Activated gamma-delta T cell treated with Interleukin-2 at 50 U/mL for 16 hours (primary cell): ENCODE measurements around the gene GJD4.
A peak's percentile ranks its signal among the peaks of the same experiment; 100 is the strongest.

Source experiments
- DNase-seq: peaks from one replicate; pipeline ENCODE4 v3.0.0-alpha.2; 2020

Gene GJD4

DNA sequence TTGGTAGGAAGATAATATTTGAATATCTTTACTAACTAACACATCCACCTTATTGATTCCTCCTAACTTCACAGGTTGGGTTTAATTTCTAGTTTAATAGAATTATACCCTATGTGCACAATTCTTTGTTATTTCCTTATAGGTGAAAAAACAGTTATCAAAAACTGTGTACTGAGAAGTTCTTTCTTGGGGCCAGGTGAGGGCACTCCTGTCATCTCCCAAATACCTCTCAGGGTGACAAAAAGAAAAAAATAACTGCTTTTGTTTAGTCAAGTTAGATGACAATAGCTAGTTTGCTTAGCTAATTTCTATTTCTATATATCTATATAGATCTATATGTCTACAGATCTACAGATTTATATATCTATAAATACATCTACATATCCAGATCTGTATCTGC is 26.9 kb downstream of the GJD4 start:
- no peak for DNase-seq

DNA sequence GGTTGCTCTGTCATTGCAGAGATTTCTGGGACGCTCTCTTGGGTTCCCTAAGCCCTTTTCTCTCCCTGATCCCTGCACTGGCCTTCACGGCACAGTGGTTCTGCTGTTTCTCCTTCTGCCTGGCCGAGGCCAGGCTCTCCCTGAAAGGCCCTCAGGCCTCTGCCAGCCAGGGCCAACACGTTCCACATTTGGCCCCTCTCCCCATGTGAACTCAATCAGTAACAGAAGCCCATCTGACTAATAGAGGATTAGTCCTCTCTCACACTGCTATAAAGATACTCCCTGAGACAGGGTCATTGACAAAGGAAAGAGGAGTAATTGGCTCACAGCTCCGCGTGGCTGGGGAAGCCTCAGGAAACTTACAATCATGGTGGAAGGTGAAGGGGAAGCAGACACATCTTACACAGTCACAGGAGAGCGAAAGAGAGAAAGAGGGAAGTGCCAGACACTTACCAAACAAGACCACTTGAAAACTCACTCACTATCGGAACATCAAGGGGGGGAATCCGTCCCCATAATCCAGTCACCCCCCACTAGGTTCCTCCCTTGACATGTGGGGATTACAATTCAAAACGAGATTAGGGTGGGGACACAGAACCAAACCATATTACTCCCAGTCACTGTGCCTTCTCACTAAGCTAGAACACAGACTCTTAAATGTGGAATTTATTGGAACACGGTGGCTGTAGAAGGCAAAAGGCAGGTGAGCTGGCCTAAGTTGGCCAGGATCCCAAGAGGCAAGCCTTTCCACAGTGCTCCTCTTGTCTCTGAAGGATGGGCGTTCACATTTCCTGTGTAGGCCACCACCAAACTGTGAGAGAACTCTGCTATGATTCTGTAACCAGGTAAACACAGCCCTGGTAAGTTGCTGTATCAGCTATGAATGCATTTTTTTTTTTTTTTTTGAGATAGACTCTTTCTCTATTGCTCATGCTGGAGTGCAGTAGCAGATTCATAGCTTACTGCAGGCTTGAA is 28.2 kb downstream of the GJD4 start:
- DNase-seq, result no peak

DNA sequence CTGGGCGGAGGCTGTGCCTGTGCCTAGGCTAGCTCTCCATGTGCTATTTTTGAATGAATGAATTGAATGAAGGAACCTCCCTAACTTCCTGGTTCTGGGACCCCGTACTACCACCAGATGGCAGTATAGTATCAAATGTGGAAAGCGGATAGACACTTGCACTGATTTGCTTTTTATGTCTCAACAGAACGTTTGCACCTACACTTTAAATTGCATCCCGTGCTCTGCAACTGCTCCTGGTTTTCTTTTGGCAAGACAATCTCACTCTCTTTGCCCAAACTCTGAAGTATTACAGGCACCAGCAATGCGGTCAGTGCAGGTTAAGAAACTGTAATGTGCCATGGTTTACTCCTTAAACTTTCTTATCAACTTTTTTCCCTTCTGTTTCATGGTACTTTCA is 30.4 kb downstream of the GJD4 start:
- DNase-seq, result no peak

DNA sequence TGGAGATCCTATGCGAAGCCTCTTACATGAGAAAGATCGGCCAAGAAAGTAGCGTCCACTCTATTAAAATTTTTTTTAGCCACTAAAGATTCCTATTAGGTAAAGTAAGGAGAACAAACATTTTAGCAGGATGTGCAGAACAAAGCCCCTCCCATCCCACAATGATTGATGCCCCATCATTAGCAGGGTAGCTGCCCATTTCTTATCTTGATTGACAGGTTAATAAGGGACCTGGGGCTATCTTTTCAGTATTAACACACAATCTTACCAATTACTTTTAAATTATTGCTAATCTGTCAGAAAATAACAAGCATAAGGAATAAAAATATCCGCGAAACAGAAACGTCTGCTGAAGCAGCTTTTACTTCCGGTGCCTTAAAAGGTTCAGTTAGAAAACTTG is 31.8 kb downstream of the GJD4 start:
- DNase-seq, result no peak

DNA sequence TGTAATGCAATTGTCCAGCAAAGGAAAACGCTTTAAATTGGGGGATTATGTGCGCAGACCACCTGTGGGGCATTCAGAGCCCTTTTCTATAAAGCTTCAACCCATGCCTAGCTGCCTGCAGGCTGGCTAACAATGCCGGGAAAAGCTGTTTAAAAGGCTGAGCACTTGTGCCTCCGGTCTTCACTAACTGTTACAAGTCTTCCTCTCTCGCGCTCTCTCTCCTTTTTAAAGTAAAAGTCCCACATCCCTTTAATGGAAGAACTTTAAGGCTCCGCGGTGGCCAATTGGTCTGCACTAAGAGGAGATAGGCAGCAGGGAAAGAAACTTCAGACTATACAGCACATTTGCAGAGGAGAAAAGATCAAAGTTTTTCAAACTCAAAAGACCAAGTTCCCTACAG is 32.3 kb downstream of the GJD4 start:
- no peak for DNase-seq

DNA sequence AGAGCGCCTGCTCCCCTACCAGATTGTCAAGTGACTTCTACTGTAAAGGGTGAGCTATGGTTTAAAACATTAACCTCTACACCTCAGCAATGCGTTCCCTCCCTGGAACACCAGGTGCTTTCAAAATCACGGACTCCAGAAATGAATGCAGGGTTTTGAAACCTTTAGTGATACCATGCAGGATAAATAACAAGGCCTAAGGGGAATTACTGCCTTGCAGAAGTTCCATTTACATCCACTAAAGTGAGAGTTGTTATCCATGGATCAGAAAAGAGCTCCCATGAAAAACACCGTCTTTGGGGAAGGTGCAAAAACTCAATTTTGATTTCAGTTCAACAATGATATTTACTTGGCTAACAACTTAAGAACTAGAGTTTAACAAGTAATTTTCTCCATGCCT is 33.0 kb downstream of the GJD4 start:
- no peak for DNase-seq

DNA sequence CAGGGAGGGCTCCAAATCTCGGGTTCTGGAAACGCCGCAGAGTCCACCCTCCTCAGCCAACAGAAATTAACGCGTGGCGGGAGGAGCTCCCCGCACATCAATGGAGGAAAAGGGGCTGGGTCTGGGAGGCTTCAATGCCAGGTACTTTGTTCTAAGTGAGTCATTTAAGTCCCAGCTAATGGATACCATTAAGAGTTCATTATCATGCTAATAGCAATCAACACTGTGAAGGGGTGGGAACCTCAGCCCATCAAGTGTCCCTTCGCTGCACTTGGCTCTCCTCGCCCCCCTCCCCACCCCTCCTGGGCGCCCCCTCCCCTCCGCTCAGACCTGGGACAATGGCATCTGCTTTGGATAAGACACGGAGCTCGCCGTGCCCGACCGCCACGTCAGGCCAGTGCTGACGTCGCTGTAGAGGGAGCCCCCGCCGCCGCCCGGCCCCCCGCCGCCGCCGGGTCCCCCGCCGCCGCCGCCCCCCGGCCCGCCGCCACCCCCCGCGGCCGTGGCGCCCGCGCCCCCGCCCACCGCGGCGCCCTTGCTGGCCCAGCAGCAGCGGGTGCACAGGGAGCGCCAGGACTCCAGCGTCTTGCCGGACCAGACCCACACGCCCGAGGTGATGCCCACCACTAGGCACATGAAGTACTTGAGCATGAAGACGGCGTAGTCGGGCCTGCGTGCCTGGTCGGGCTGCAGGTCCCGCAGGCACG is 34.0 kb downstream of the GJD4 start:
- DNase-seq, result no peak

DNA sequence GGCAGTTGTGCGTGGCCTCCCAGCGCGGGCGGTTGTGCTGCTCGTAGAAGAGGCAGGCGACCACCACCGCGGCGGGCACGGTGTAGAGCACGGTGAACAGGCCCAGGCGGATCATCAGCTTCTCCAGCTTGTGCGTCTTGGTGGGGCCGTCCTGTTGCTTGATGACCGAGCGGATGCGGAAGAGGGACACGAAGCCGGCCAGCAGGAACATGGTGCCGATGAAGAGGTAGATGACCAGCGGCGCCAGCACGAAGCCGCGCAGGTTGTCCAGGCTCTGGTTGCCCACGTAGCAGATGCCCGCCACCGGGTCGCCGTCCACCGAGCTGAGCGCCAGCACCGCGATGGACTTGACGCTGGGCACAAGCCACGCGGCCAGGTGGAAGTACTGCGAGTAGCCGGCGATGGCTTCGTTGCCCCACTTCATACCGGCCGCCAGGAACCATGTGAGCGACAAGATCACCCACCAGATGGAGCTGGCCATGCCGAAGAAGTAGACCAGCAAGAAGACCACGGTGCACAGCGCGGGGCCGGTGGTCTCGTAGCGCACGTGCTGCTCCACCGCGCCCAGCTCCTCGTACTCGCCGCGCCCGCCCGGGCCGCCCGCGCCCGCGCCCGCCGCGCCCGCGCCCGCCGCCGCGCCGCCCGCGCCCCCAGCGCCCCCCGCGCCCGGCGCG is 34.7 kb downstream of the GJD4 start:
- no peak for DNase-seq

DNA sequence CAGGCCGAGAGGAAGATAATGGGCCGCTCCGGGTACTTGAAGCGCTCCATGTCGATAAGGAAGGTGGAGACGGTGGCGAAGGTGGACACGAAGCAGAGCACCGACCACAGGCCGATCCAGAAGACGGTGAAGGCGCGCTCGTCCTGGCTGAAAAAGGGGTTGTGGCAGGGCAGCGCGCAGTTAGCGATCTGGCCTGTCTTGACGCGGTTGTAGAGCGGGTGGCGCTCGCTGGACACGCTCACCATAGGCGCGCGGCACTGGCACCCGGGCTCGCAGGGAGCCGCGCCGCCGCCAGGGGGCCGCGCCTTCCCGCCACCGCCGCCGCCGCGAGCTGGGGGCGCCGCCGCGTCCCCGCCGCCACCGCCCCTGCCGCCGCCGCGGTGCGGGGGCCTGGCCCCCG is 35.3 kb downstream of the GJD4 start:
- no peak for DNase-seq

DNA sequence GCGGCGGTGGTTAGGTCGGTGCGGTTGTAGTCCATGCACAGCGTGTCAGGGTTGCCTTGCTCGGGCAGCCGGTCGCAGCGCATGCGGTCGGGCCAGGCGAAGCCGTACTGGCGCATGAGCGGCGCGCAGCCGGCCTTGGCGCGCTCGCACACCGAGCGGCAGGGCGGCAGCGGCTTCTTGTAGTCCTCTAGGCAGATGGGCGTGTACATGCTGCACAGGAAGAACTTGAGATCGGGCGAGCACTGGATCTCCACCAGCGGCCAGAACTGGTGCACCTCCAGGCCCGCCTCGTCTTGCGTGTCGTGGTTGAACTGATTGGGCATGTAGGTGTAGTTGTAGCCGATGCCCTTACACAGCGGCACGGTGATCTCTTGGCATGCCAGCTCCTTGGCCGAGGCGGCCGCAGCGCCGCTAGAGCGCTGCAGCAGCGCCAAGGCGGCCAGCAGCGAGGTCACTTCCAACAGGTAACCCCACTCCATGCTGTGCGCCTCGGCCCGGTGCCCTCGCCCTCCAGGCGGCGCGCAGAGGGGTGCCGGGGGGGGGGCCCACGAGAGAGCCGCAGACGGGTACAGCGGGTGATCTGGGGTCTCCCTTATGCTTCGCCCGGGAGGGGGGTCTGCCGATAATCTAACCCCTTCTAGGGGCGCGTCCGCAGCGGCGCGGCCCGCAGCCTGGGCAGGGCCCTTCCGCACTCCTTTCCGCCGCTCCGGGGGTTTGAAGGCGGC is 36.0 kb downstream of the GJD4 start:
- no peak for DNase-seq

DNA sequence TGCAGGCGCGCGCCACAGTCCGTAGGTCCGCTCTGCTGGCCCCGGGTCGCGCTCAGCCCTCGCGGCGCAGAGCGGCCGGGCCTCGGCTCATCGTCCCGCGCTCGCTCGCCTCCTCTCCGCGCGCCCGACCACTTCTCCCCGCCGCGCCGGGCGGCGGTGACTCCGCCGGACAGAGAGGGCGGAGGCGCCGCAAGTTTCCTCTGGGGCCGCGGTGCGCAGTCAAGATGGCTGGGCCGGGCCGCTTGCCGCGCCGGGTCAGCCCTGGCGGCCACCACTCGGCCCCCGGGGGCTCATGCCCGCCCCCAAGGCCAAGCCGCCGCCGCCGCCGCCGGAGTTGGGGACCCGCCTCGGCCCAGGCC is 36.5 kb downstream of the GJD4 start:
- DNase-seq, result no peak

DNA sequence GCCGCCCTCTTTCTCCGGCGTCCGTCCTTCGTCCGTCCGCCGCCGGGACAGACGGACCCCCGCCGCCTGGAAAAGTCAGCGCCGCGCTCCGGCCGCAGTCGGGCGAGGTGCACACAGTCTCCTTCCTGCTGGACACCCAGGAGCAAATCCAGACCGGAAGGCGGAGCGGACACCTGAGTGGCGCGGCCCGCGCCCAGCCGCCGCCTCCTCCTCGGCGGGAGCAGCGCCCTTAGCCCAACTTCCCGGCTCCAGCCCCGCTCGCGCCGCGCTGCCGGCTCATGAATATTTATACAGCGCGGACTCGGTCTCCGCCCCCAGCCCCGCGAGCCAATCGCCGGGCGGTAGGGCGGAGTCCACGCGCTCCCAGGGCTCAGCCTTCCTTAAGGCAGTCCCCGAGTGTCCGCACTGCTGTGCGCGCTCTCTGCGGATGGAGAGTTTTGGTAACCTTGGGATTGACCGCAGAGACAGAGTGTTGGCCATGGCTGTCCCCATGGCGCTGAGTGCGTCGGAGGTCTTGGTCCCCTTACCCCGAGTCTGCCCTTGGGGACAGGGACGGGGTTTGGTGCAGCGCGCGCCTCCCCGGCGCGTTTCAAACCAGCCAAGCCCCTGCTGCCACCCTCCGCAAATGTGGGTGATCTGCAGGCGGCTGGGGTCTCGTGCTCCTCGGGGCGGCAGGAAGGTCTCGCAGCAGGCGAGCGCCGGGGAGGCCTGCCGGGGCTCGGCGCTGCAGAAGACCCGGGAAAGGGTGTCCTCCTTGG is 37.1 kb downstream of the GJD4 start, which contains the start of gene FZD8:
Gene FZD8, minus strand, starts transcription at position 262 of the 758 bp plus-strand sequence. CDS start 867 bp downstream, outside the sequence.
- peak; percentile 45 for DNase-seq

DNA sequence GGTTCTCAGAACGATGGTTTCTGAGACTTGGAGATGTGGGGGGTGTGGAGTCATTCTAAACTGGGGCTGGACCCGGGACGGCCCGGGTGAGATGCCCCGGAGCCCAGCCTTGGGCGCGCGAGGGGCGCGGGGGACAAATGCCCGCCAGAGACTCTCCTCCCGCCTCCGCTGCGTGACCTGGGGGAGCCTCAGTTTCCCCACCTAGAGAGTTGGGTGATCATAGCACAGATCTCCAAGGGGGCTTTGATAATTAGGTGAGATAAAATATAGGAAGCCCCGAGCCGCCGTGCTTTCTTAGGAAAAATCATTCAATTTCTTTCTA is 37.6 kb downstream of the GJD4 start:
- DNase-seq, result no peak

DNA sequence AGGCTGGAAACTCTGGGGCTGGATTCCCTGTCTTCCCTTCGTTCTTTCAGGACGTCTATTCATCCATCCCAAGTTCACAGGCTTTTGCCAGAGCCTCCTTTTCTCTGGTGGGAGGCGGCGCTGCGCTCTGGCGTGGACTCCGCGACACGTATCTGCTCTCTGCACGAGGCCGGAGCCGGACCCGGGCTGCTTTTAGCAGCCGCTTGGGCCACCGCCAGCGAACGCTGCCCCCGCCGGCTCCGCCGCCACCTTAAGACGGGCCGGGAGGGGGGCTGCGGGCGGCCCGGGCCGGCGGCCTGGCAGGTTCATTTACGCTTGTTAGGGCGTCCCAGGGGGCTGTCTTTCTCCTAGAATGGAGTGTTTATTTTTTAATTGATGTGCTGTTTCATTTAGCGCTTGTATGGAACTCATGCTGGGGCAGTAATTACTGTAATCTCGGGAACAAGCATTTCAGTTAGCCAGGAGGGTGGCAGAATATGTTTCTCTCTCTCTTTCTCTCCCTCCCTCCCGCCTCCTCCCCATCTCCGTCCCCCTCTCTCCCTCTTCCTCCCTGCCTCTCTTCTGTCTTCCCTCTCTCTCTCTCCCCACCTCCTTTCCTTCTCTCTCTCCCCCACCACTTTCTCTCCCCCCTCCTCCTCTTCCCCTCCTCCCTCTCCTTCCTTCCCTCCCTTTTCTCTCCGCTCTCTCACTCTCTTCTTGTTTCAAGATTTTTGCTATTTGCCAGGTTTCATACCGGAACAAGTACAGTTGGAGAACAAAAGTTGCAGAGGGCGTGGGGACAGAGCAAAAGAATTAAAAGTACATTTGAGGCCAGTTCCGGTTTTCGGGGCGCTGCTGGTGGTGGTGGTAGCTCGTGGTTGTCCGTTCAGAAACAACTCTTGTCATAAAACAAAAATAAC is 38.3 kb downstream of the GJD4 start:
- no peak for DNase-seq

DNA sequence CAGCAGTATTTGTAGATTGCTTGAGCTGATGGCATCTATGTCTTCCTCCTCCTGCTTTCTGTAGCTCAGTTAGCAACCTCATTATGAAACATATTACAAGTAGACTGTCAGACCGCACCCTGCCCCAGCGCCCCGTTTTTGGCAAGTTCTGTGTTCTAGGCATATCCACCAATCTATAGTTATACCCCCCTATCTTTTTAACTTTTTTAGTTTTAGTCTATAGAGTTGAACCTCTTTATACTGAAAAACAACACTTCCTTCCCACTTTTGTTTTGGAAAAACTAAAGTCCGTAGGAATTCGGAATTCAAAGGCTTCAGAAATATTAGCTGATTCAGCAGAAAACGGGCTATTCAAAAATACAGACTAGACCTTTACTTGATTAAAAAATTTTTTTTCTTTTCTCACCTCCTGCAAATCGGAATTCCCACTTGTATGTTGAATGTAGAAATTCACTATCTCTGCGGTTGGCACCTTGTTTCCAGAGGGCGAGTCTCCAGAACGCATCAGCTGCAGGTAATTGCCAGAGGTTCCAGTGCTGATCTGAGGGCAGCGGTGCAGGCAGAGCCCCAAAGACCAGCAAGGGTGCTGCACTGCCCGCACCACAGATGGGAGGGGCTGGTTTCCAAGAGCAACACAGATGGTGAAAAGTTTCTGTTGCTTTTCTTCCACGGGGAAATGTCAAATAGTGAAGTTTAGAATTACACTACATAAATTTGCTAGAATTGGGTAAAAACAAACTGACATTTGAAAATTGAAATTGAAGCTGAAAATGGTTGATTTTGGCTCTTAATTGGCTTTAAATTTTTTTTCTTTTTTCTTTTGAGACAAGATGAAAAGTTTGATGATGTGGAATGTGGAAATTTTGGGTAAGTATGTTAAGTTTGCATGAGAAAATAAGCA is 39.2 kb downstream of the GJD4 start:
- no peak for DNase-seq

DNA sequence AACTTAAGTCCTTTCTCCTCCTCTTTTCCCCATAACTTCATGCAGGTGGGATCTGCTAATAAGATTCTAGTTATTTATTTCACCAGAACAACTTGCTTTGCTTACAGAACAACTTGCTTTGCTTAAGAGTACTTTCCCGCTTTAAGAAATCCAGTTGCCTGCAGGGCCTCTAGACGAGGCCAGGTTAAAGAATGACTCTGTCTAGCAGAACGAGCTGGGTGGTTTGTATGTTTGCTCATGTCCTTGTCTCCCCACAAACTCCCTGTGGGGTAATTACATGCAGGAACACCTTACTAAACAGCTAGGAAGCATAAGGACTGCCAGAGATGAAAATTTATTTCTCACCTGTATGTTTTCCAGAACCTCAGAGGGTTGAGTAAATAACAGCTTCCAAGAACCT is 45.8 kb downstream of the GJD4 start:
- DNase-seq, result no peak

DNA sequence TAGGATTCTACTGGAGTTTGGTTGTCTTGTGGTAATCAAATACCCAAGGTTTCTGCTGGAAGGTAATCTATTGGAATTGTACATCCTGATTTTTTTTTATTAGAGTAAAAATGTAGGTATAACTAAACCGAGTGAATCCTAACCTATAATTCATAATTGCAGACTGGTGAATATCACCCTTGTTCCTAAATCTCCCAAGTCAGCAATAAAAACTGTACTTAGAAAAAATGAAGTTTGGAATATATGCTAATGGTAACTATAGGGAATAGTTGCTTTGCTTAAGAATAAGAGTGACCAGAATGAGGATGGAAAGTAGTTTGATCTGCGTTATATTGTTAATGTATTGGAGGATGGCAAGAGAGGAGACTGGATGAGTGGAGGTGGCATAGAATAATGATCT is 47.7 kb downstream of the GJD4 start:
- no peak for DNase-seq

DNA sequence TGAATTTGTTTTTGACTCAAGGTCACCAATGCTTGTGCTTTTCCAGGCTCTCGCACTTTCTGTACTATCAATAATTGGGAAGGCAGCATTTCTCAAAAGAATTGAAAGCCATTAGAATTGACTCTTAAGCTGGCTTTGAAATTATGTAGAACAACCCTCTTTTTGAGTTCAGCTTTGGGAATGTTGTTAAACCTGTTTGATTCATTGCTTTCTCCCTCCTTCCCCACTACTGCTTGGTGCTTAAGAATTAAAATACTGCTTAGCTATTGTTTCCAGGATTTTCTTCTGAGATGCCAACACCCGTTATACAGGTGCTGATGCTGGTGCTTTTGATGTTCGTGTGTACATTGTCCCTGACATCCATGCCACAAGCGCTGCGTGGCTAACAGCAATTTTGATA is 52.5 kb downstream of the GJD4 start:
- no peak for DNase-seq
